Measurements from ENCODE around the gene TIMM44. TPM values are rescaled to one million over a fixed set of nuclear protein-coding genes. Genes with fewer than 3 reads are reported as not detected.
"Not testable (repeated sequence)": the region's sequence is repeated elsewhere in the genome, so short reads cannot be mapped to it uniquely, and the experiment has no call there.

TIMM44 gene
- polyA plus RNA-seq, 3 donors: 9.5 to 33.2 (median 10.4) TPM

DNA sequence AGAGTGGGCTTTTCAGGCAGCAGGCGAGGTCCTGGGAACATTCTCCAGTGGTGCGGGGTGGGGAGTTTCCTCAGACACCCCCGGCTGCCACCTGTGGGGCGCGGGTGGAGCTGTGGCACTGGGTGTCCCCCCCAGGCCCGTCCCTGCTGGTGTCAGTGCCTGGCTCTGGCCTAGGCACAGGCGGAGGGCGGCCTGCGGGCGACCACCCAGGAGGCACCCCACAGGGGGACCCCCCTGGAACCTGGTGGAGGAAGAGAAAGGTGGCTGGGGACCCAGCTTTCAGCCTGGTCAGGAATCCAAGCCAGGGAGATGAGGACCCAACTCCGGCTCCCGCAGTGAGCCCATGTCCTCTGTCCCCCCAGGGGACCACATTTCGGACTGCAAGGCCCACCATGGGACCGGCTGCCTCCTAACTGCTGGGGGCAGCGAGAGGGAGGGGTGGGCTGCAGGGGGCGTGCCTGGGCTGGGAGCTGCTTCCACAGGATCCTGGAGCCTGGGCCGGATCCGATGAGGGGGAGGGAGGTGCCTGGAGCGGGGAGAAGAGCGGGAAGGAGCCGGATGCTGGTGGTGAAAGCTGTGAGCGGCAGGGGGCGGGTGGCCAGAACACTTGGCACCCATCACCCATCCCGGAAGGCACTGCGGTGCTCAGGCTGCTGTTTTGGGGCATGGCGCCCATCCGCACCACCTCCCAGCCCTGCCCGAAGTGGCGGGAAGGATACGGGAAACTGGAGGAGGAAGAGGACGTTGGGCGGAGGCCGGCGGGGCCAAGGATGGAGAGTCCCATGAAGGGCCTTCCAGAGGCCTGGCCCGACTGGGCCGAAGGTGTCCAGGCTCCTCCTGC, 12.0 kb downstream of the TIMM44 start:
- Histone ChIP-seq H4K20me1 (ENCODE audit: insufficient read depth, low read length) (peaks cover 2% of the 10 kb centered on the region), H3K4me3 (replicated peaks in 1 of 3; ENCODE audit: low read depth in 2 of 3, low read length in 3 of 3) (no peak overlapping the region), H3K4me1 (ENCODE audit: control insufficient read depth in 1 of 2, insufficient read depth in 2 of 2, low read length in 2 of 2) (peaks cover 0 to under 1% of the 10 kb centered on the region in 2 donors), H3K9me3 (replicated peaks in 1 of 2; ENCODE audit: control insufficient read depth in 1 of 2, insufficient read depth in 1 of 2, low read length in 2 of 2) (no peaks in the 10 kb centered on the region), H3K27ac (ENCODE audit: low read depth in 1 of 2, low read length in 2 of 2) (no peak overlapping the region), H3K4me2 (replicated peaks; ENCODE audit: extremely low read depth, low read length, poor library complexity, severe bottlenecking) (no peak overlapping the region), H2AFZ (ENCODE audit: insufficient read depth, low read depth, low read length, poor library complexity, severe bottlenecking) (no peak overlapping the region), H3K9ac (ENCODE audit: insufficient read depth, low read length, poor library complexity, severe bottlenecking) (no peak overlapping the region), H3K36me3 (replicated peaks in 1 of 2; ENCODE audit: control insufficient read depth in 1 of 2, insufficient read depth in 2 of 2, low read length in 2 of 2) (peaks cover 55 to 63% of the 10 kb centered on the region in 2 donors), H3K79me2 (ENCODE audit: insufficient read depth, low read length) (no peaks in the 10 kb centered on the region), H3K27me3 (ENCODE audit: control insufficient read depth in 2 of 2, insufficient read depth in 2 of 2, low read length in 2 of 2) (no peaks in the 10 kb centered on the region)
- WGBS (ENCODE audit: insufficient coverage): 97% methylated on average over 28 of the region's 36 CpGs
- Mint-ChIP-seq H3K27me3 (ENCODE audit: low read depth in 3 of 3) (peaks cover 1 to 3% (median 2%) of the 10 kb centered on the region in 3 donors), H3K4me3 (no peak overlapping the region), H3K4me1 (peaks cover 1% of the 10 kb centered on the region), H3K9me3 (peaks cover 0 to 2% (median 0%) of the 10 kb centered on the region in 7 donors), H3K27ac (peak overlapping the region in 1 of 7 donors; percentile 6), H3K36me3 (peaks cover 48 to 66% of the 10 kb centered on the region in 2 donors)
- TF ChIP-seq, protein P1, sequence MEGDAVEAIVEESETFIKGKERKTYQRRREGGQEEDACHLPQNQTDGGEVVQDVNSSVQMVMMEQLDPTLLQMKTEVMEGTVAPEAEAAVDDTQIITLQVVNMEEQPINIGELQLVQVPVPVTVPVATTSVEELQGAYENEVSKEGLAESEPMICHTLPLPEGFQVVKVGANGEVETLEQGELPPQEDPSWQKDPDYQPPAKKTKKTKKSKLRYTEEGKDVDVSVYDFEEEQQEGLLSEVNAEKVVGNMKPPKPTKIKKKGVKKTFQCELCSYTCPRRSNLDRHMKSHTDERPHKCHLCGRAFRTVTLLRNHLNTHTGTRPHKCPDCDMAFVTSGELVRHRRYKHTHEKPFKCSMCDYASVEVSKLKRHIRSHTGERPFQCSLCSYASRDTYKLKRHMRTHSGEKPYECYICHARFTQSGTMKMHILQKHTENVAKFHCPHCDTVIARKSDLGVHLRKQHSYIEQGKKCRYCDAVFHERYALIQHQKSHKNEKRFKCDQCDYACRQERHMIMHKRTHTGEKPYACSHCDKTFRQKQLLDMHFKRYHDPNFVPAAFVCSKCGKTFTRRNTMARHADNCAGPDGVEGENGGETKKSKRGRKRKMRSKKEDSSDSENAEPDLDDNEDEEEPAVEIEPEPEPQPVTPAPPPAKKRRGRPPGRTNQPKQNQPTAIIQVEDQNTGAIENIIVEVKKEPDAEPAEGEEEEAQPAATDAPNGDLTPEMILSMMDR (IDR thresholded peaks at IDR 0.05): no peak
- intact Hi-C loops (cut with micrococcal nuclease): no loop called here
- no peak for DNase-seq

DNA sequence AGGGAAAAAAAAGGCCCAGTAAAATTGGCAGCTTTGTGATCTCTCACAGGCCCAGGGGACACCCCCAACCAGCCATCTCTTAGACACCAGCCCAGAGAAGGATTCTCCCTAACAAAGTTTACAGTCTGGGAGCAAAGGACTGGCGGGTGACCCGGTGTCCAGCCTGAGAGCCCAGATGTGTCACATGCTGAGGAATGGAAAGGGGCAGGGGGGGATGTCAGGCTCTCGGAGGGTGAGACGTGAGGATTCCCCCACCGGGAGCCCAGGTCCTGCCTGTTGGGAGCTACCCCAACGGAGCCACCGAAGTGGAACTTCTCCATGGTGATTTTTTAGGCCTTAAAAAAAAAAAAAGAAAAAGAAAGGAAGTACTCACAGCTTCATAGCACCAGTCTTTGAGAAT, 12.7 kb downstream of the TIMM44 start:
- peaks cover 50 to 56% of the 10 kb centered on the region in 2 donors for H3K36me3 ChIP-seq (replicated peaks in 1 of 2; ENCODE audit: control insufficient read depth in 1 of 2, insufficient read depth in 2 of 2, low read length in 2 of 2)
- H4K20me1 ChIP-seq (ENCODE audit: insufficient read depth, low read length): peaks cover 4% of the 10 kb centered on the region
- WGBS (ENCODE audit: insufficient coverage): no CpG with 5 or more reads among the region's 7 CpGs
- peaks cover 4 to 6% of the 10 kb centered on the region in 2 donors for H3K4me1 ChIP-seq (ENCODE audit: control insufficient read depth in 1 of 2, insufficient read depth in 2 of 2, low read length in 2 of 2)
- H3K9me3 ChIP-seq (replicated peaks in 1 of 2; ENCODE audit: control insufficient read depth in 1 of 2, insufficient read depth in 1 of 2, low read length in 2 of 2): no peaks in the 10 kb centered on the region
- DNase-seq: no peak
- H3K4me2 ChIP-seq (replicated peaks; ENCODE audit: extremely low read depth, low read length, poor library complexity, severe bottlenecking): no peak overlapping the region
- H3K9ac ChIP-seq (ENCODE audit: insufficient read depth, low read length, poor library complexity, severe bottlenecking): no peak overlapping the region
- H3K27ac Mint-ChIP-seq: peak overlapping the region in 1 of 7 donors; percentile 18
- no peak overlapping the region for H3K4me3 ChIP-seq (replicated peaks in 1 of 3; ENCODE audit: low read depth in 2 of 3, low read length in 3 of 3)
- H3K36me3 Mint-ChIP-seq: peaks cover 42 to 61% of the 10 kb centered on the region in 2 donors
- H3K79me2 ChIP-seq (ENCODE audit: insufficient read depth, low read length): no peaks in the 10 kb centered on the region
- H3K4me3 Mint-ChIP-seq: no peak overlapping the region
- H3K27me3 Mint-ChIP-seq (ENCODE audit: low read depth in 3 of 3): peaks cover 2 to 6% (median 4%) of the 10 kb centered on the region in 3 donors
- no peak overlapping the region for H3K27ac ChIP-seq (ENCODE audit: low read depth in 1 of 2, low read length in 2 of 2)
- TF ChIP-seq, protein P1 (IDR thresholded peaks at IDR 0.05): no peak
- peaks cover 0 to 2% (median 0%) of the 10 kb centered on the region in 7 donors for H3K9me3 Mint-ChIP-seq
- no peaks in the 10 kb centered on the region for H3K27me3 ChIP-seq (ENCODE audit: control insufficient read depth in 2 of 2, insufficient read depth in 2 of 2, low read length in 2 of 2)
- peaks cover 4% of the 10 kb centered on the region for H3K4me1 Mint-ChIP-seq
- H2AFZ ChIP-seq (ENCODE audit: insufficient read depth, low read depth, low read length, poor library complexity, severe bottlenecking): no peak overlapping the region
- intact Hi-C loops (cut with micrococcal nuclease): no loop called here

DNA sequence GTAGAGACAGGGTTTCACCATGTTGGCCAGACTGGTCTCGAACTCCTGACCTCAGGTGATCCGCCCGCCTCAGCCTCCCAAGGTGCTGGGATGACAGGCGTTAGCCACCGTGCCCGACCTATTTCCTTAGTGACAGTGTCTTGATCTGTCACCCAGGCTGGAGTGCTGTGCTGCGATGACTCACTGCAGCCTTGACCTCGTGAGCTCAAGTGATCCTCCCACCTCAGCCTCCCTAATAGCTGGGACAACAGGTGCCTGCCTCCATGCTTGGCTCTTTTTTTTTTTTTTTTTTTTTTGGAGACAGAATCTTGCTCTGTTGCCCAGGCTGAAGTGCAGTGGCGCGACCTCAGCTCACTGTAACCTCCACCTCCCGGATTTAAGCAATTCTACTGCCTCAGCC, 13.4 kb downstream of the TIMM44 start:
- H3K4me3 ChIP-seq (replicated peaks in 1 of 3; ENCODE audit: low read depth in 2 of 3, low read length in 3 of 3); H3K27me3 ChIP-seq (ENCODE audit: control insufficient read depth in 2 of 2, insufficient read depth in 2 of 2, low read length in 2 of 2); DNase-seq; H3K4me2 ChIP-seq (replicated peaks; ENCODE audit: extremely low read depth, low read length, poor library complexity, severe bottlenecking); H4K20me1 ChIP-seq (ENCODE audit: insufficient read depth, low read length); H3K27ac ChIP-seq (ENCODE audit: low read depth in 1 of 2, low read length in 2 of 2); H3K9me3 Mint-ChIP-seq; H3K27me3 Mint-ChIP-seq (ENCODE audit: low read depth in 3 of 3); H3K4me3 Mint-ChIP-seq; H3K9ac ChIP-seq (ENCODE audit: insufficient read depth, low read length, poor library complexity, severe bottlenecking); H3K4me1 Mint-ChIP-seq; H3K79me2 ChIP-seq (ENCODE audit: insufficient read depth, low read length); intact Hi-C loops (cut with micrococcal nuclease); H3K9me3 ChIP-seq (replicated peaks in 1 of 2; ENCODE audit: control insufficient read depth in 1 of 2, insufficient read depth in 1 of 2, low read length in 2 of 2); H2AFZ ChIP-seq (ENCODE audit: insufficient read depth, low read depth, low read length, poor library complexity, severe bottlenecking): not testable (repeated sequence)
- Histone ChIP-seq H3K4me1 (ENCODE audit: control insufficient read depth in 1 of 2, insufficient read depth in 2 of 2, low read length in 2 of 2) (peaks cover 4 to 13% of the 10 kb centered on the region in 2 donors), H3K36me3 (replicated peaks in 1 of 2; ENCODE audit: control insufficient read depth in 1 of 2, insufficient read depth in 2 of 2, low read length in 2 of 2) (peaks cover 45 to 49% of the 10 kb centered on the region in 2 donors)
- peaks cover 35 to 53% of the 10 kb centered on the region in 2 donors for H3K36me3 Mint-ChIP-seq
- peak overlapping the region in 1 of 7 donors; percentile 68 for H3K27ac Mint-ChIP-seq
- 100% methylated on average over 1 of the region's 11 CpGs for WGBS (ENCODE audit: insufficient coverage)

Data from CD14-positive monocyte (primary cell).